ENCODE data around the gene CTNNBL1.

CTNNBL1 gene

DNA sequence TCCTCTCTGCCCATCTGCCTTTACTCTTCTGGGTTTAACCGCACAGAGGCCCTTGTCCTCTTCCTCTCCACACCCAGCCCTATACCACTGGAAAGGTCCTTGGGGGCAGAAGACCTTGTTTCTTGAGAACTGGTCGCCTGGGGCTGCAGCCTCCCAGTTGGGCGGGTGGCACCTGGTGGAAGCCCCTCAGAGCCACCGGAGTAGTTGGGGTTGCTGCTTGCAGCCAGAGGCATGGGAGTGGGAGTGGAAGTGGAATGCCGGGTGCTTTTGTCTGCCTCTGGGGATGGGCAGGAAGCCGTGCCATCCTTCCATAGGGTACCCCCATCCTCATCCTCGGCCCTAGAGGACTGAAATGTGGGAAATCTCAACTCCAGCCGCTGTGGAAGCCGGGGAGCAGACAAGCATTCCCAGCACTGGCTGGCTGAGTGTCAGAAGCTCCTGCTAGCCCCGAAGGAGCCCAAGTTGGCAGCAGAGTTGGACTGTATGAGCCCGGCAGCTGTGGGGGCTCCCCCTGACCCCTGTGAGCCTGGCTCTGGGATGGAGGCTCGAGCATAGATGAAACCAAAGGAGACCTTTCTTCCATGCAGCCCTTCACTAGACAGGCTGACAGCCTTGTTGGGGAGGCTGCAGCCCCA lies 210.3 kb downstream of the CTNNBL1 start:
- no peak for DNase-seq

DNA sequence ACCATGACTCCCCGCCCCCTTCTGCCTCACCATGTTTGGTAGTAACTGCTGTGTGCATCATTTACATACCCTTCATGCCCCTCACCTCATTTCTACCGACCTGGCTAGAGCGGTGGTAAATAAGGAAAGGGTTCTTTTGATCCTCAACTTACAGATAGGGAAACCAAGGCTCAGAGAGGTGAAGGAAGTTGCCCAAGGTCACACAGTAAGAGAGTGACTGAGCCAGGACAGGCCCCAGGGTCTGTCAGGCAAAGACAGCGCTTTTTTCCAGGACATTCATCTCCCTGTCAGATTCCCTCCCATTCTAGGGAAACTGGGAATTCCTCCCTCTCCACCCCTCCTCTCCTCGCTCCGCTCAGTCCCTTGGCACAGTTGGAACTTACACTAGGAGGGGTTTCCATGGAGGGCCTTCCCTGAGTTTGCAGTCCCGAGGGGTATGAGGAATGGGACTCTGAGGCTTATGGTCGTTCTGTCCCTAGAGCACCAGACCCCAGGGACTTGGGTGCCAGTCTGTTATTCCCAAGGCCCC lies 211.1 kb downstream of the CTNNBL1 start:
- DNase-seq, result no peak

DNA sequence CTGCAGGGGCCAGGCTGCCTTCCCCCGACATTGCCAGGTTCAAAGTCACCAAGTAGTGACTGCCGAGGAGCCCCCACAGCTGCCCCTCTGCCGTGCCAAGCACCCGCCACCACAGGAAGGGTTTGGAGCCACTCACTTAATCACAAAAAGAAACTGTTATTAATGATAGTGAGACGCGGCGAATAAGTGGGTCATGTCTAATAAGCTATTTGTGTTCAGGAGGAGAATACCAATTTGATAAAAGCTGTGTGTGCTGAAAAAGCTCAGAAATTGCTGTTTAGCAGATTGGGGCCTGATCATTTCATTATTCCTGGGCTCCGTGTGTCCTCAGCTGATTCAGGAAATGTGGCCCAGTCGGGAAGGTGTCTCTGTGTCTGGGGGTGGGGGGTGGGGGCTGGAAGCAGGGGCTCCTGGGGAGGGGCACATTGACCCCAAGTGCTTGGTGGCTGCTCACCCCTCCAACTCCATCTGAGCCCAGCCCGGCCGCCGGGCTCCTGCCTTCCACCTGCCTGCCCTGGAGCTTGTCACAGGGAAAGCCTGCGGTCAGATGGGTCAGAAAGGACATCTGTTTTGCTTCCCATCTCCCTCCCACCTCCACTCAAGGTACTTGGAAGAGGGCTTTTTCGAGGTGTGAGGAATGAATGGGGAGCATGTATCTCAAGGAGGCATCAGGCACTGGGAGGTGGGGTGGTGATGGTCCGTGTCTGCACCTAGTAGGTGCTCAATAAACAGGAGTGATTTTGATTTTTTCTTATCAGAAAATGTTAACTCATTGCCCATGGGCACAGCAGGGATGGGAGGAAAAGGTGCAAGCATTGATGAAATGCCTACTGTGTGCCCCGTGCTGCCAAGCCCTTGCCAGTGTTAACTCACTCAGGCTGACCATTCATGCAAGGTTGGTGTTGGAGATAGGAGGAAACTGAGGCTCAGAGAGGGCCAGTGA lies 212.1 kb downstream of the CTNNBL1 start:
- no peak for DNase-seq

DNA sequence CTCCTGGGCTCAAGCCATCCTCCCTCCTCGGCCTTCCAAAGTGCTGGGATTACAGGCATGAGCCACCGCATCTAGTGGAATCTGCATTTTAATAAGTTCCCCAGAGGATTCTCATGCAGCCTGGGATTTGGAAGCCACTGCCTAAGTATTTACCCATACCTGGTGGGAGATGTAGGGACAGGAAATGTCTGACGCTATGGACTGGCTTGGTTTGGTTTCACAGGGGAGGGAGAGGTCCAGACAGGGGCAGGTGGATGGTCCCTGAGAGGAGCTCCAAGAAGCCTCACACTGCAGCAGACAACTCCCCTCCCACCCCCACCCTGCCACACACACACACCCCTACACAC lies 213.5 kb downstream of the CTNNBL1 start:
- no peak for DNase-seq

DNA sequence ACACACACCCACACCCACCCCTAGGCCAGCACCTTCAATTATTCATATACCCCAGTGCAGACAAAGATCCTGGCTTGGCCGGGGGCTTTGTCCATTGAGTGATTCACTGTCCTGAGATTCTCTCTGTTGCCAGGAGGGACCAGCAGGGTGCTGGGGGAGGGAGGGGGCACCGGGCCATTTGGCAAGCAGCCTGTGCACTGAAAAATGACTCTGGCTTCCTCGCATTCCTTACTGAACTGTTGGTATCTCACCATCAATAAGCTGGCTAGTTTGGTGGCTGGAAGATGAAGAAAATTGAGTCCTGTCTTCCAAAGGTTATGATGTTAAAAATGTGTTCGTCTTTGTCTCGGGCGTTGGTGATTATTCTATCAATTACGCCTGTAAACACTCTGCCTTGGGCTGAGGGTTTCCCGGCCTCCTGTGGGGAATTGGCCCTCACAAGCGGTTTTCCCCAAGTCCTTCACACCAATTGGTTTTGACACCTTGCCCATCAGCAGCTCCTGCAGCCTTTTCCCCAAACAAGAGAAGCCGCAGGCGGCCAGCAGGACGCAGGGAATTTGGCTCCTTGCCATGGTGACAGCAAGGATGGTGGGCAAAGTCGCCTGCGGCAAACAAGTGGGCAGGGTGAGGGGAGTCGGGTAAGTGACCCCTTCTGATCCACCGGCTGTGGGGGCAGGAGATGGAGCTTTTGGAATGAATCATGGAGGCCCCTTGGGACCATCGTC lies 214.0 kb downstream of the CTNNBL1 start:
- DNase-seq, result no peak

DNA sequence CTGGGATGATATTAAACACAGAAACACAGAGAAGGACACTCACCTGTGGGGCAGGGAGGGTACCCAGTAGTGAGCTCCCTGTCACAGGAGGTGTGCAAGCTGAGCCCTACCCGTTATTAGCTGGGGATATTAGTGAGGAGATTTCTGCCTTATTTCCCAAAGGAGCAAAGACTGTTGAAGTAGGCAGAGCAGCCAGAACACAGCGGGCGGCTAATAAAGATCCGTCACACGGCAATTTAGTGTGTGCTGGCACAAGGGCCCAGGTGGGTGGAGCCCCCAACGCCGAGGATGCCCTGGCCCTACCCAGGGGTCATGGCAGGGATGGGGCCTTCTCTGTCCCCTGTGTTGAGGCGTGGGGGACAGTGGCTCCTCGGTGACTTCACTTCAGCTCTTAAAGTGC lies 217.4 kb downstream of the CTNNBL1 start:
- no peak for DNase-seq

DNA sequence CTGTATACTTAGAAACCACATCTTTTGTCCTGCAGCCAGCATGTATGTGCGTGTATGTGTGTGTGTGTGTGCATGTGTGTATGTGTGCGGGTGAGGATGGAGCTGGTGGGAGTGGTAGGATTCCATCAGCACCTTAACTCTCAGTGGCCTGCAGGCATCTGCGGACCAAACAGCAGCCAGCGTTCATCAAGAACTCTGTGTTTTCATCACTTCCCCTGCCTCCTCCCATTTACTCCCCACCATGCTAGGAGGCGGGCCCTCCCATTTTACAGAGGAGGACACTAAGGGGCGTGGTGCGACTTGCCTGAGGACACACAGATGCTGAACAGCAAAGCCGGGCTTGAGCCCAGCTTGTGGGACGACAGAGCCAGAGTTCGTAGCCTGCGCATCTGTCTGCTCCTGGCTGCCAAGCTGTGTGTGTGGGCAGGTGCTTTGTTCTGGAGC lies 218.0 kb downstream of the CTNNBL1 start:
- no peak for DNase-seq

DNA sequence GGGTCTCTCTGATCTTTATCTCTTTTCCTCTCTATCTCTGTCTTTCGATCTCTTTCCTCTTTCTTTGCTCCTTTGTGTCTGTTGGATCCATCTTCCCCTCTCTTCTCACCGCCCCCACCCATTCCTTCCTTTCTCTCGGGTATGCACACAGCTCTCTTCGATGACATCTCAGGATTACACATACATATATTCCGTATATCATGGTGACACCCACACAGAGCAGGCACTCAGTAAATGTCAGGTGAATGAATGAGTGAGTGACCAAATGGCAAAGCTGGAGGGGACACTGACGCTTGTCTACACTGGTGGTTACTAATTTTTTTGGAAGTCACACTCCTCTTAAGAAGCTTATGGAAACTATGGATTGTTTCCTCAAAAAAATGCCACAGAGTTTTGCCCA lies 219.0 kb downstream of the CTNNBL1 start:
- DNase-seq, result no peak

DNA sequence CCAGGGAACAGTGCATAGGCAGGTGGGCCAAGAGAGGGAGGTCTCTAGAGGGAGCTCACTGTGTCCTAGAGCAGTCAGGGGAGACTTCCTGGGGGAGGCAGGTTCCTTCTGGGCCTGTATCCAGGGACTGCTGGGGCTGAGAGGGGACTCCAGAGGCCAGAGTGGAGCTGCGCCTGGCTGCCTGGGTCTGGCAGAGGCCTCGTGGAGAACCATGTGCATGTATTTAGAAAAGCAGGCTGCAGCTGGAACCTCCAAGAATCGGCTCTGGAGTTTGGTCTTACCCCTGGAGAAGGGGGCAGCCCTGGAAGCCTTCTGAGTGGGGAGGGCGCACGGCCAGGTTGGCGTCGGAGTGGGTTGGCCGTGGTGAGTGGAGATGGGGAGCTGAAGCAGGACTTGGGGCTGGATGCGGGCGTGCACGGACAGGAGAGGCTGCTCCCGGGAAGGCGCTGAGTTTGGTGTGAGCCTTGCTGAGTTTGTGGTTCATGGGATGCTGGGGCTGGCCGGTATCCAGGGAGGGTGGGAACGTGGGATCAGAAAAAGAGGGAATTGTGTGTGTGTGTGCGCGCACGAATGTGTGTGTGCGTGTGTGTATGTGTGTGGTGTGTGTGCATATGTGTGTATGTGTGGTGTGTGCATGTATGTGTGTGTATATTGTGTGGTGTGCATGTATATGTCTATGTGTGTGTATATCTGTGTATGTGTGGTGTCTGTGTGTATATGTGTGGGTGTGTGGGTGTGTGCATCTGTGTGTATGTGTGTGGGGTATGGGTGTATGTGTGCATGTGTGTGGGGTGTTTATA lies 219.9 kb downstream of the CTNNBL1 start:
- no peak for DNase-seq

DNA sequence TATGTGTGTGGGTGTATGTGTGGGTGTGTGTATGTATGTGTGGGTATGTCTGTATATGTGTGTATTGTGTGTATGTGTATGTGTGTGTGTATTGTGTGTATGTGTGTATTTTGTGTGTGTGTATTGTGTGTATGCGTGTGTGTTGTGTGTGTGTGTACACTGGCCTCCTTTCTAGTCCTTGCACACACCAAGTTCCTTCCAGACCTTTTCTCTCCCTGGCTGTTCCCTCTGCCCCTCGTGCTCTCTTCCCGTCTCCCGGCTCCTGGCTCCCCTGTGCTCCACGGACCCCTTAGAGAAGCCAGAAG lies 220.5 kb downstream of the CTNNBL1 start:
- no peak for DNase-seq

DNA sequence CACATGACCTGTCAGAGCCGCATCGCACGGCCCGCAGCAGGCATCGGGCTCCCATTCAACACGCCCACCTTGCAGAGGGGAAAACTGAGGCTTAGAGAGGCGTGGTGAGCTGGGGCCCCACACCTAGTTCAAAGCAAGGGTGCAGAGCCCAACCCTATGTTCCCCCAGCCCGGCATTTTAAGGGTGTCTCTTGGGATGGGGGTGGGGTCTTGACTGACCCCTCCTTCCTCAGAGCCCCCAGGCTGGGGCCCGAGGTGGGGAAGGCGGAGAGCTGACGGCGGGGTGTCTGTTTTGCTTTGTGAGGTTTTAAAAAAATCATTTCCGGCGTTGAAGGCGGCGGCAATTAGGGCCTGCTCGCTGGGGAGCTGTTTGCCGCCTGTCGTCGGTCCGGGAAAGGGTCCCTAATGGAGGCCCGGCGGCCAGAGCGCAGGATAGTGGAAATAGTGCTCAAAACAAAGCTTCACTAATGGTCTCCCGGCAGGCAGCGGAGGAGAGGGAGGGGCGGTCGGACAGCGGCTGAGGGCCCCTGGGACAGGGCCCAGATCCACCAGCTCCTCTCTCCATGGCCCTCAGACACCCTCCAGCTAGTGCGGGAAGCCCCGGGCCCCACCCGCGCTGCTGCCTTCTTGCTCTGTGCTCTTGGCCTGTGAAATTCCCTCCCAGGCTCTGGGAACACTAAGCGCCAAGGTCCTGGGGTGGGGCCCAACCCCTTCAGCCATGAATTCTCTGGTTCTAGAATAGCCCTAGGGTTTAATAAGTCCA lies 221.0 kb downstream of the CTNNBL1 start:
- no peak for DNase-seq

DNA sequence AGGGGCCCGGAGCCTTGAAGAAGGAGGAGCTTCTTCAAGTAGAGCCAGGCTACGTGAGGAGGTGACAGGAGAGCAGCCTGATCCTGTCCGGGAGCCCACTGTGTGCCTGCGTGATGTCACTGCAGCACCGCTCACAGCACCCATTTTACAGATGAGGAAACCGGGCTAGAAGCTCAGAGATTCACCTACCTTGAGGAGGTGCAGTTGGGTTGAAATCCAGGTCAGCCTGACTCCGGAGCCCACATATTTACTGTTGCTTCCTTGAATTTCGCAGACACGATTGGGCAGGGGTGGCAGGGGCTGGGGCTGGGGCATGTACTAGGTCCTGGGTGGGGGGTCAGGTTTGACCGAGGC lies 221.6 kb downstream of the CTNNBL1 start:
- no peak for DNase-seq

DNA sequence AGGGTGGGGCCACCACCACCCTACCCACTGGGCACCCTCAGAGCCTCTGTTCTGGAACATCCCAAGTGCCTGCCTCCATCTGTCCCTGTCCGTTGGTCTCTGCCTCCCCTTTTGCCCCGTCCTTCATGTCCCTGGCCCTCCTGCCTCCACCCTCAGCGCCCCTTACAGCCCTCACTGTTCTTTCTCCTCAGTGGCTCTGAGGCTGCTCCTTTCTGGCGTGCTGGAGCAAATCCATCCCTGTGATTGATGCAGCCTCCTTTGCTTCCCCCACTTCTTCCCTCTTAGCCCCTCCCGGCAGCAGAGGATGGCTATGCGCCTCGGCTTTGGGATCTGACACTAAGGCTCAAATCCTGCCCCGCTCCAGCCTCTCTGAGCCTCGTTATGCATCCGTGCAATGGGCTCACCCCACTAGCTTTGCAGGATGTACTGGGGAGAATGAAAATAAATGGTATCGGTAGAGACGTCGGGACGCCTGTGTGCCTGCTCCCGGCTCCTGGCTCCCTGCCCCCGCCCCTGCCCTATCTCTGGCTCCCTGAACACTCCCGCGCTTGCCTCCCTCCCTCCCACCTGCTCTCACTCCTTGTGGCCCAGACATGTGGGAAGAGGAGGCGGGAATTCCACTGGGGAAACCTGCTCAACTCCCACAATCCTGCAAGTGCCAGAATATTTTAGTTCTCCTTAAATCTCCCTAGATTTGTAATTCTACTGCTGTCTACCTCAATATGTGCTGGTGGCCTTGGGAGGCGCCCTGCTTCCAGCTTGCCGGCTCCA lies 222.2 kb downstream of the CTNNBL1 start:
- no peak for DNase-seq

DNA sequence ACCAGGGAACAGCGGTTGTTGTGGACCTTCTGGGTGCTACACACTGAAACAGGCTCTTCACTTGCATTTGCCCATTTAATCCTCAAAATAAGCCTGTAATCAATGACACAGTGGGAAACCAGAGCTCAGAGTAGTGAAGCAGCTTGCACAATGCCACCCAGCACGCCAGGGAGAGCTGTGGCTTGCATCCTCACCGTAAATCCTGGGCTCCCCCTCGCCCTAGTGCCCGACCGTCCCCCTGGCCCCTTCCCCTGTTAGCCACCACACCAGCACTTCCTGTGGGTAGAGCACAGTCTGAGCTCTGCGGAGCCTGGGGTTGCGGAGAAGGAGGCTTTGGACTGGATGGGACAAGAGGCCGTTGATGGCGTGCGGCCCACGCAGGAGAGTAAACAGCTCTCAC lies 223.6 kb downstream of the CTNNBL1 start:
- DNase-seq, result no peak

DNA sequence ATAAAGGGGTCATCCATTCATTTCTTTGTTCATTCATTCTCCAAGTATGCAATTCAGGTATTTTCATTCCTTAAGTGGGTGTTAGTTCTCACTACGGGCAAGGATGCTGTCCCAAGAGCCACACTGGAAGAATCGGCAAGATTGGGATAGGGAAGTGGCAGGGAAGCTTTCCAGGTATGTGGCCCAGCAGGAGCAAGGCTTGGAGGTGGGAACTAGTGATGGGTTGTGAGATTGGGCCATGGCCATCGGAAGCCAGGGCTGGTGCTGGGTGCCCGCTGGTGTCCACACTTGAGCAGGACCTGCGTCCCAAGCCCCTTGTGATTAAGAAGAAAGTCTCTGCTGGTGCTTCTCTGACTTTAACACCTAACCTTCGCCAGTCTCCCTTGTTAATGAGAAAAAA lies 224.2 kb downstream of the CTNNBL1 start:
- no peak for DNase-seq

DNA sequence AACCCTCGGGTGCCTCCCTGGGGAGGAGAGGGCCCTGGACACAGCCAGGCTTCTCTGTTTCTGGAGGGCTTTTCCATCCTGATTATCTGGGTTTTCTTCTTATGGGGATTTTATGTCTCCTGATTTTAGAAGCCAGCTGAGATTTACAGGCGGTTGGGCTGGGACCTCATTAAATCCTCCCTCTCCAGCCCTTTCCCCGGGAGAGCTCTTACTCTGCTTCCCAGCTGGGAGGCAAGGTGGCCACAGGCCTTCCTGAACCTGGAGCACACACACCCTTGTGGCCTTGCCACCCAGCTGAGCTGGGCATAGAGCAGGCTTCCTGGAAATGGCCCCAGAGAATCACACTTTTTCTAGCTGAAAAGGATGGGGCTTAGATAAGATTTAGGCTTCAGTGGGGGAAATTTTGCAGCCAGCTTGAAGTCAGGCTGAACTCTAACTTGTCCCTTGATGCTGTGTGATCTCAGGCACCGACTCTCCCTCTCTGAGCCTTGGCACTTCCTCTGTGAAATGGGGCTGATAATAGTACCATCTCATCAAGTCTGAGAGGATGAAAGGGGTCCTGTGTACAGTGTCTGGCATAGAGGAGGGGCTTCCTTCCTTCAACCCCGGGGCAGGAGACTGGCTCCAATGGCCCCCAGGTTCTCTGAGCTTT lies 225.7 kb downstream of the CTNNBL1 start:
- no peak for DNase-seq

DNA sequence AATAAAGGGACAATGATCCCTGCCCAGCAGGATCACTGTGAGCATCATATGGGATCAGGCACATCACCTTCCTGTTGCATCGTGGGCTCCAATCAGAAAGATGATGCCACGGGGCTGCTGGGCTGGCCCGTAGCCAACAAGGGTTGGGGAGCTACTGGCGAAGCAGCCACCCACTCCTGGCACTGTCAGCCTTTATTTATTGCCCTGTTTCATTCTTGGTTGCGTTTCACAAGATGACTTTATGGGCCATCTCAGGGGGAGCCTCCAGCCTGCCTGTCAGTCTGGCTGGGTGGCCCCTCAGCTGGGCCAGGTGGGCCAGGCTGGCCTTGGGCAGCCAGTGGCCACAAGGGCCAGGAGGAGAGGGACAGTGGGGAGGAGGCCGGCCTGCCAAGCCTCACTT lies 226.4 kb downstream of the CTNNBL1 start:
- DNase-seq, result no peak

DNA sequence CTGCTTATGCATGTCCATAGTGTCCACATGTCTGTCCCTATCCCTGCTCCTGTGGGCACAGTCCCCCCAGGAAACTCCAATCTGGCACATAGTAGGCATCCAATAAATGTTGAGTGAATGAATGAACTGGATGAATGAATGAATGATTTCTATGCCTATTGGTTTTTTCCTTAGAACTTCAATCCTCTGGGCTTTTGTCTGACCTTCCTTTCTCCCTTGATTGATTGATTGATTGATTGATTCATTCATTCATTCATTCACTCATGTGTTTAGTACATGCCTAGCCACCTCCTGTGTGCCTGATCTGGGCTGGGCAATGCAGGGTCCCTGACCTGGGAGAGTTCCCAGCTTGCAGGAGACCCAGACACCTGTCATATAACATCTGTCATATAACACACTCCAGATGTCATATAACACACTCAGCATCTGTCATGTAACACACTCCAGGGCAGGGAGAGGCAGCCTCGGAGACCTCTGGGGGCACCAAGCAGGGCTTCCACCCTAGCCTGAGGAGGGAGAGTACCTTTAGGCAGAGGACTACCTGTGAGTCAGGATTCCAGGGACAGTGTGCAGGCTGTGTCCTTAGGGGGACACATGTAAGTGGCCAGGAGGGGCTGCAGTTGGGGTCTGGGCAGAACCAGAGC lies 227.0 kb downstream of the CTNNBL1 start:
- DNase-seq, result no peak

DNA sequence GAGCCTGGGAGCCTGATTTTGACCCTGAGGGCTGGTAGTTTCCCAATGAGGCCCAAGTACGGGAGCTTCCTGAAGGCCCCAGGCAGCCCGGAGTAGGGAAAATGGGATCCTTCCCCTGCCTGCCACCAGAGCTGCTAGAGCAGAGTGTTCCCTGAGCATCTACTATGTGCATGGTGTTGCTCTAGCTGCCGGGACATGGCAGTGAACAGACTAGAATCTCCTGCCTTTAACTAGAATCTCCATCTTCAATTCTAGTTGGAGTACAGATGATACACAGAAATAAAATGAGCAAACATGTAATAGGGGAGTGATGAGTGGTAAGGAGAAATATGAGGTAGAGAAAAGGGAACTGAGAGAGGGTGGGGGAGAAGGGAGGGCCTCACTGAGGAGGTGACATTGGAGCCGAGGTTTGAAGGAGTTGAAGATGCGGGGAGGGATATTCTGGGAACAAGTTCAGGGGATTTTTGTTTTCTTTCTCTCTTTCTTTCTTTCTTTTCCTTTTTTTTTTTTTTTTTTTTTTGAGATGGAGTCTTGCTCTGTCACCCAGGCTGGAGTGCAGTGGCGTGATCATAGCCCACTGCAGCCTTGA lies 227.6 kb downstream of the CTNNBL1 start:
- no peak for DNase-seq

Data from stimulated activated CD4-positive, alpha-beta T cell treated with anti-CD3 and anti-CD28 coated beads, Interleukin-12 subunit alpha, Interleukin-12 subunit beta, amount 100 ng/mL, for 4 hours (primary cell).